Breast epithelium (tissue), 3 donors: ENCODE measurements around the gene FUT3.

Source experiments
- POLR2A ChIP-seq: fragments of 450-650 bp; IDR thresholded peaks from one replicate; pipeline ENCODE4 v1.6.1; 2016; ENCODE audit warnings: antibody characterized with exemption, mild to moderate bottlenecking, moderate library complexity
- POLR2AphosphoS5 ChIP-seq, 3 donors: sonication (generic); formaldehyde crosslinking; IDR thresholded peaks; one replicate each; pipeline ENCODE4 v1.6.1; 2017; ENCODE audit warnings: antibody characterized with exemption in 3 of 3
- TF ChIP-seq, protein P1 (sequence below), 3 donors: fragments of 450-650 bp; IDR thresholded peaks; one replicate each; pipeline ENCODE4 v1.5.1; 2016 to 2017; ENCODE audit warnings: antibody characterized with exemption in 3 of 3, mild to moderate bottlenecking in 3 of 3, moderate library complexity in 3 of 3

DNA sequence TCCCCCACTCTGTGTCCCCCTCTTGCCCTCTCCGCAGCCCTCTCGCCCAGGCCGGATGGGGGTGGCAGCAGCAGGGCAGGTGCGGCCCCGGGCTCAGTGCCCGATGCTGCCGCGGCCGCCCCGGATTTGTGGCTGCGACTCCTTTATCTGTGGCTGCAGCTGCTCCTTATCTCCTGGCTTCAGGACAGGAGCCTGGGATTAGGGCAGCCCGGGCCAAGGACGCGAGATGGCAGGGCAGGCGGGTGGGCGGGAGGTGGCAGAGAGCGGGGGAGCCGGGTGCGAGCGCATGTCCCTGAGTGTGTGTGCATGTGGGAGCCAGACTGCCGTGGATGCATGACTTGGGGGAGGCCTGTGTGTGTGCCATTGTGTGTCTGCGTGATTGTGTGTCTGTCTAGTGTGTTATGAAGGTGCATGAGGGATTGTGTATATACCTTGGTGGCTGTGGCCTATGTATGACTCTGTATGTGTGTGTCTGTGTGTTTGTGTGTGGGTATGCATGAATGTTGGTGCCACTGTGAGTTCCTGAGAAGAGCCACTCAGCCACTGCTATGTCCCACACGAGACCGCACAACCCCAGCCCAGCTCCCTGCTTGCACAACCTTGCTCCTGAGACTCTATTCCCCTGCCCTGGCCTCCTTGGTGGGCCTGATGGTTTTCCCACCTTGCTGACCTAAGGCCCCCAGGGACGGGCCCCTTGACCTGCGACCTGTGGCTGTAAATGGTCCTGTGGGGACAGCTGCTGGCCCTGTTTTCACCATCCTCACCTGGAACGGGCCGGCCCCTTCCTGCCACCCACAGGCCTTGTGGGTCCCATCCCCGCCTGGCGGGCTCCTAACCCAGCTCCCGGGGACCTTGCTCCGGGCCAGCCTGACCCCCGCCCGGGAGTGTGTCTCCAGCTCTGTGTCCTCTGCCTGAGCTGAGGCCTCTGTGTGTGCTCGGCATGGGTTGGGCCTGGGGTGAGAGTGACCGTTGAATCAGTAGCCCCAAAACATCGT lies 51.7 kb downstream of the FUT3 start:
- TF ChIP-seq, protein P1, sequence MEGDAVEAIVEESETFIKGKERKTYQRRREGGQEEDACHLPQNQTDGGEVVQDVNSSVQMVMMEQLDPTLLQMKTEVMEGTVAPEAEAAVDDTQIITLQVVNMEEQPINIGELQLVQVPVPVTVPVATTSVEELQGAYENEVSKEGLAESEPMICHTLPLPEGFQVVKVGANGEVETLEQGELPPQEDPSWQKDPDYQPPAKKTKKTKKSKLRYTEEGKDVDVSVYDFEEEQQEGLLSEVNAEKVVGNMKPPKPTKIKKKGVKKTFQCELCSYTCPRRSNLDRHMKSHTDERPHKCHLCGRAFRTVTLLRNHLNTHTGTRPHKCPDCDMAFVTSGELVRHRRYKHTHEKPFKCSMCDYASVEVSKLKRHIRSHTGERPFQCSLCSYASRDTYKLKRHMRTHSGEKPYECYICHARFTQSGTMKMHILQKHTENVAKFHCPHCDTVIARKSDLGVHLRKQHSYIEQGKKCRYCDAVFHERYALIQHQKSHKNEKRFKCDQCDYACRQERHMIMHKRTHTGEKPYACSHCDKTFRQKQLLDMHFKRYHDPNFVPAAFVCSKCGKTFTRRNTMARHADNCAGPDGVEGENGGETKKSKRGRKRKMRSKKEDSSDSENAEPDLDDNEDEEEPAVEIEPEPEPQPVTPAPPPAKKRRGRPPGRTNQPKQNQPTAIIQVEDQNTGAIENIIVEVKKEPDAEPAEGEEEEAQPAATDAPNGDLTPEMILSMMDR (IDR thresholded peaks at IDR 0.05): no peak
- TF ChIP-seq POLR2A (no peak), POLR2AphosphoS5 (IDR thresholded peaks at IDR 0.05) (no peak)
